ENCODE measurements around the gene PXYLP1.

PXYLP1 gene

DNA sequence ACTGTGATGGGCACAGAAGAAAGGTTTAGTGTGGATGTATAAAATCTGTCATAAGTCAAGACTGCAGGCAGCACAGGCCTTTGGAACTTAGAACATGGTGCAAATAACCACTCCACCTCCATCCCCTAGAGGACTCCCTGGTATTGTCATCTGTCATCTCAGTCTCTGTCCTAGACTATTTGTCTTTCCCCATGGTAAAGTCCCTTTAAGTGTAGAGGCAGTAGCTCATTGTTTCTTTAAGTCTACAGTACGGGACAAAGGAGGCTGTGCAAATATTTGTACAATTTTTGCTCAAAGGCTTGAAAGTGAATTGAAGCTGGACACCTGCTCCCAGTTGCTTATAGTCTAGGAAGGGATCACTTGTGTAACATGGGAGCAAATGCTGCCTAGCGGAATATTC is 3.2 kb upstream of the PXYLP1 start:
- DNase-seq (ENCODE audit: low read depth) = no peak

DNA sequence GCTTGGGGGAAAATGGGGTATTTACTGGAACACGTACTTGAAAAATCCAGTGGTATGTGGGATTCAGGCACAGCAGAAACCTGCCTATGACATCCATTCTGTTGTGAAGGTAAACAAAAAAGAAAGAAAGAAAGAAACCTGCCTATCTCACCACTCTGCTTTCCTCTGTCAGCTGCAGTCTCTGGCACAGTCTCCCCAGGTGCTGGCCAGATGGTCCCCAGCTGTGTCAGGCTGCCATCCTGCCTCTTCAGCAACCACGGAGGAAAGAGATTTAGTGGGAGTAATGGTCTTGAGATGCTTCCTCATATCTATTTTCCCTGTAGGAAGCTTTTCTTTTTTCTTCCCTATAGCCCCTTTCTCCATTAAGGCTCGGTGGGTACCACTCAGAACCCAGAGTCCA is 2.5 kb upstream of the PXYLP1 start:
- no peak for DNase-seq (ENCODE audit: low read depth)

GRCh38 chr3:141230293-141230692 is 1.3 kb upstream of the PXYLP1 start:
- DNase-seq (ENCODE audit: low read depth) = no peak

DNA sequence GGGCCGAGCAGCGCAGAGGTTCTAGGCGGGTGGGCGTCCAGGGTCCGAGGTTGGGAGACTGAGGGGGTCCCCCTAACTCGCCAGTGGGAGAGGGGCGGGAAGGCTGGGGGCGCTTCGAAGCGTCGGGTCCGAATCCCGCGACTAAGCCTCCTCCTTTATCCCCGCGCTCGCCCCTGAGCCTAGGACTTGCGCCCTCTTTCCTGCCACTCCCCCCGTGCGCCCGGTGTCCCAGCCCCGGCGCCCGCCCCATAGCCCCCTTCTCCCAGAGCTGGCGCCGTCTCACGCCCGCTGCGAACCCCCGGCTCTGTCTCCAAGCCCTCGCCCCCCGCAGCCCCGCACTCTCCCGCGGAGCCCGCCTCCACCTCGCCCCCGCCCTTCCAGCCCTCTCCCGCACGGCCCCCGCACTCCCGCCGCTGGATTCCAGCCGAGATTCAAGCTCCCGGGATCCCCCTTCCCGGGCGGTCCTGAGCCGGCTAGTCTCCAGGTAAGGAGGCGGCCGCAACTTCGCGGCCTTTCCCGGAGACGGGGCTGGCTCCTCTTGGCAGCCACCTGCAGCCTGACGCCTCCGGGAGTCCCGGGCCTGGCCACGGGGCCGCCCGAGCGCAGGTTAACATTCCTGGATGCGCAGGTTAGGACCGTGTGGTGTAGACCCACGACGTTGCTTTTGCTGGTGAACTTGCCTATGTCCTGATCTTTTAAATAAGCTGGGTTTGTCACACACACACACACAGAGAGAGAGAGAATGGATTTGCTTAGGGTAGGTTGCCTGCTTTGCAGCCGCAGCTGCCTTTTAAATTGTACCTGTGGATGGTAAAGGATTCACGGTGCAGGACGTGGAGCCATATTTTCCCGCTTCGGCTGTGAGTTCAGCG is 563 bp downstream of the PXYLP1 start:
- no peak for DNase-seq (ENCODE audit: low read depth)

GRCh38 chr3:141233457-141234161 is 2.0 kb downstream of the PXYLP1 start:
- no peak for DNase-seq (ENCODE audit: low read depth)

DNA sequence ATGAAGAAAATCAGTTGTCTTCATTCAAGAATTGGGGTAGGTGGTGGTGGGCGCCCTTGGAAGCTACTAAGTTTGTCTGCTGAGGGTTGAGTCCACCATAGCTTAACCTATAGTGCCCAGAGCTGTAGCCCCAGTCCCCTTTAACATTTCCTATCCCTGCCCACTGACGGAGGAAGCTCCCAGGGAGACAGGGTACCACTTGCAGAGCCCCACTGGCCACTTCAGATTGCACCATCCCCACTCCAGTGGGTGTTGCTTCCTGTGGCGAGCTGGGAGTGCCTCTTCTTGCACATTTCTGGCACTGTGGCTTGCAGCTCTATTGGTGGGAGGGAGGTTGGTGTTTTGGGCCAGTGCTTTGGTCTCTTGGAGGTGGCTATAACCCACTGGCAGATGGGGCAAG is 2.7 kb downstream of the PXYLP1 start:
- no peak for DNase-seq (ENCODE audit: low read depth)

DNA sequence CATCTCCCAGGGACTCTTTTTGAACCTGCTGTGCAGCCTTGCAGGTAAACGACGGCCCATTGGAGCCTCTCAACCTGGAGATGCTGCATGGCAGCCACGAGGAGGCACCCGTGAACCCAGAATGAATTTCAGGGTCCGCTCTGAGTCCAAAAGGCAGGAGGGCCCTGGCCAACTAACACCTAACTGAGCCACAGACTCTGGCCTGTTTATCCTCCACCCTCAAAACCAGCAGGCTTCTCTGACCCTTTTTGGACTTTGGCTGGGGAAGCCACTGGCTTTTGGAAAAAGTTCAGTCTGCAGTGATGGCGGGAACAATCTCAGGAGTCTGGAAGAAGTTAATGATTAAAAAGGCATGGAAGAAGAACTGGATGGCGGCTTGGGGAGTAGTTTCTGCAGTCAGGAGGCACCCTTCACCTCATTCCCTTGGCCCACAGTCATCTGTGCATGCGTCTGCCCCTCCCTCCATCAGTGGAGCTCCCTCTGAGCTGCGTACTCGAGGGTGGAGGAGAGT is 4.1 kb downstream of the PXYLP1 start:
- DNase-seq (ENCODE audit: low read depth) = no peak

- no peak for DNase-seq (ENCODE audit: low read depth)
Measured at GRCh38 chr3:141236361-141236760, 4.7 kb downstream of the PXYLP1 start.

DNA sequence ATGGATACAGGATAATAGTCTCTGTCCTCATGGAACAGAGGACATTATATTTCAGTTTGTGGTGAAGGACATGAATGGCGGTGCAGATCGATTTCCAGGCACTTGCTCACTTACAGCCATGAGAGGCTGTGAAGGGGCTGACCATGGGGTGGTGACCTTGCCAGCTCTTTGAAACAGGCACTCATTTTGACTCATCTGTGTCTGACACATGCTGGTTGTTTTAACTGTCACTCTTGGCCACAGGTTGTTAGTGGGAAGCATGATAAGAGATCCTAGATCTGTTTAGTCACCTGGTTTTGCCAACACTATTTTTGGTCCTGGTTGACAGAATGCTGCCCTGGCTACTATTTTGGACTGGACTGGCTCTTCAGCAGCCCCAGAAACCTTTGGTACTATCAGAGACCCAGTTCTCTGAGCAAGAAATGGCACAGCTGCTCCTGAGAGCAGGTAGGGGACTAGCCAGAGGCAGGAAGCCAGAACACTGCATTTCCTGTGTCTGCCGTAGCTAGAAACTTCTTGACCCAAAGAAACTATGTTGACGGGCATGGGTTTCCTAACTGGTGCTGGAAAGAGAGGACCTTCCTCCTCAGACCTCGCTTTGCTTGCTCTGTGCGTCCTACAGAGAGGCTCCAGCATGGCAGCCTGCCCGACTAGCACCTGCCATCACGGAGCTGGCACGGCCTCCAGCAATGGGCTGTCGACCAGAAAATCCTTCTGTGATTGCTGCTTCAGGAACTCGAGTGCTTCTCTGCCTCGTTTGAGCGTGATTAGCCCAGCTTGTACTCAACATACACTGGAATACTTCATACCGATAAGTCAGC is 6.3 kb downstream of the PXYLP1 start:
- DNase-seq (ENCODE audit: low read depth) = no peak

DNA sequence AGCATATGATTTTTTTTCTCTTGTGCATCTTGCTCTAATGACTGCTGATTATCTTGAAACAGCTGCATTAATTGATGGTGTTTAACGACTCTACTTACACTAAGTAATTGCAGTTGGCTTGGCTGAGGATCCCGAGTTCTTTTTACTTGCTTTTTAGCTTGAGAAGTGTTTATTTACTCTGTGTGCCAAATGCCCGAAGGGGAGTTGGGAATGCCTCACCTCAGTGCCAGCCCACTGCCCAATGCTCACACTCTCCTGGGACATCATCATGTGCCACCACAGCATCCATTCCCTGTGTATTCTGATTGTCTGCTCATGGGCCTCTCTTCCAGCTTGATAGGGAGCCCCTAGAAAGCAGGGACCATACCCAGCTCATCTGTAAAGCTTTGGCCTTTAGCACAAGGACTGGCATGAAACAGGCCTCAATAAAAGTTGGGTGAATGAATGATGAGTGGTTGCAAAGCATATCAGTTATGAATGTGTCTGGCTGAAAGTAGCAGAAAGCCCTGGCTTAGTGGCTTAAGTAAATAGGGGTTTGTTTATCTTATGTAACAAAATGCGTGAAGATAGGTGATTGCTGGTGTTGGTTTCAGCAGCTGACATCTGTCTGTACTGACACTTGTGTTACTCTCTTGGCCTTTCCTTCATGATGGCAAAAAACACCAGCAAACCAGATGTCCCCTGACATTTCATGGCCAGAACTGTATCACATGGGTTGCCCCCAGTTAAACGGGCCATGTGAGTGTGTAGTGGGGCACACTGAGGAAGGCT is 8.1 kb downstream of the PXYLP1 start:
- DNase-seq (ENCODE audit: low read depth) = no peak

GRCh38 chr3:141240286-141240685 is 8.7 kb downstream of the PXYLP1 start:
- peak; percentile 40 for DNase-seq (ENCODE audit: low read depth)

DNA sequence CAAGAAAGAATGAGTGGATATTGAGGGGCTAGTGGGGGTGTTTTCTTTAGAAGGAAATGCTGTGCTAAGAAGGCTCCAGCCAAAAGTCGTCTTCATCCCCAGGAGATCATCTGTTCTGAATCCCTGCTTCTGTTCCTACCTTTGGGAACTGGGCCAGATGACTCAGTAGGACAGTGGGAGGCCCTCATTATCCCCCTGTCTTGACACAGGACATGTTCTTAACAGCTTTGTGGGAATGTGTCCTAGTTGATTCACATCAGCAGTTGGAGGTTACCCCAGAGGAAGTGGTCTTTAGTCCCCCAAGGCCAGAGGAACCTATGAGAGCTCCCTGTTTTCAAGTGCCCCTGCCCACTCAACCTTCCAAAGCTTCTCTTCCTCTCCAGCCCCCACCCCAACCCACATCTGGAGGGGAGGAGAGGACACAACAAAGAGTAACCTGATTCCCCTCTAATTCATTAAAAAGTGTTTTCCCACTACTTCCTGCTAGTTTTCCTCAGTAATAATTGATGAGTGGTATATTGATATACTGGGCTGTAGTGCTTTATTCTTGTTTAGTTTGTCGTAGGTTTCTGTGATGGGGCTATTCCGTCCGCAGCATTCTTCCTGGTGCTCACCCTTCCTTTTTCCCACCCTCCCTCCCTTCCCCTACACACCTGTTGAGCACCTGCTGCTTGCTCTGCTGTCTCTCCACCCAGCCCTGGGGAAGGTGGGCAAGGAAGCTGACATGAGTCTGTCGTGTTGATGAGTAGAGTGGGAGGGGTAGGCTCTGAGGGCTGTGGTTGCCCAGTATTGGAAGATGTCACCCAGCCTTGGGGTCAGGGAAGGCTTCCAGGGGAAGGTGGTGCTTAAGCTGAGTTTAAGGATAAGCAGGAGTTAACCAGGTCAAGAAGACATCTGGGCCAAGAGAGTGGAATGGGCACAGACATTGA is 9.3 kb downstream of the PXYLP1 start:
- DNase-seq (ENCODE audit: low read depth) = no peak

DNA sequence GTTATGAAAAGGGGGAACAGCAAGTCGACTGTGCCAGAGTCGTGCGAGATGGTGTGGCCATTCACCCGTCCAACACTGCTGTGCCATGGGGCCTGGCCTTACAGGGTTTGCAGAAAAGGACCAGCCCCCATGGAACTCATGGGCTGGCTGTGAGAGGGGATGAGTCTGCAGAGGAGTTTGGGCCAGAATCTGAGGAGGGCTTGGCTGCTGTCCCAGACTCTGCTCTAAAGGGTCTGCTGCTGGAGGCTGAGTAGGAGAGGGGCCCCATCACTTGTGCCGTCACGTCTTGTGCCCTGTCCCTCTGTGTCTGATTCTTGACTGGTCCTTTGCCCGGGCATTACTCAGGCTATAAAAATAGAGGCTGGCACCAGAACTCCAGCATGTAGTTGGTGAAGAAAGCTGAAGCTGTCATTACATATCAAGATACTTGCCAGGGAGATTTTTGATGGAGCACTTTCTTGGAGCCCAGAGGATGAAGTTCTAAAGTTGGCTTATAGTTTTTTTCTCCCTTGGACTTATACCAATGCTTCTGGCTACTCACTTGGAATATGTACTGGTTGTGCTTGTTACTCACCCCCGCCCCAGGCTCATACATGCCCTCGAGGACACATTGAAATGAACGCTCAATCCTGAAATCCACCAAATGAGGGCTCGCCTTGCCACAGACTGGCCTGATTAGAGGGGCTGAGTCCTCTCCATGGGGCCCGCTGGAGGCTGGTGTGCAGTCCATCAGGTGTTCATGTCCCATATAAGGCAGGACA is 10.2 kb downstream of the PXYLP1 start:
- DNase-seq (ENCODE audit: low read depth) = no peak

DNA sequence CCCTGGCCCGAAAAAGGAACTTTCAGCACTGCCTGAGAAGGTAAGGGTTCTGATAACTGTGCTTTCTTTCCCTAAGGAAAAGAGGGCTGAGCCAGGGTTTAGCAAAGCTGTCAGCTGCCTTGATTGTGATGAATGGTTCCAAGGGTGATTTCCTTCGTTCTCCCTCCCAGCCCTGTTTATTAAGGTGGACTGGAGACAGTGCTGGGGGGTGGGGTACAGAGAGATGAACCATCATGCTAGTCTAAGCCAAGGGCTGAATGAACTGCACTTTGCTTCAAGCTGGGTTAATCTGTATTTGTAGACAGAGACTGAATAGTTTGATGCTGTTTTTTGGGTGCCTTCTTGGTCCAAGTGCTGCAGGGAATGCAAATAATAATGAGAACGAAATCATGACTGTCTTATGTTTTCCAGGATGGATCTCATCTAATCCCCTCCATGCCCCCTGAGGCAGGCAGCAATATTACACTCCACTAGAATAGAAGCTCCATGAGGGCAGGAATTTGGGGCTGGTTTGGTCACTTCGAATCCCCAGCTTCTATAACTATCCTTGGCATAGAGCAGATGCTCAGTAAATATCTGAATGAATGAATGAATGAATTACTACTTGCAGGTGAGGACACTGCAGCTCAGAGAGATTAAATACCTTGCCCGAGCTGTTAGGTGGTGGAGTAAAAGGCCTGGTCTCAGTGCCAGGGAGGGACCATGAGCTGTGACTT is 10.9 kb downstream of the PXYLP1 start:
- no peak for DNase-seq (ENCODE audit: low read depth)

GRCh38 chr3:141243271-141243707 is 11.7 kb downstream of the PXYLP1 start:
- no peak for DNase-seq (ENCODE audit: low read depth)

DNA sequence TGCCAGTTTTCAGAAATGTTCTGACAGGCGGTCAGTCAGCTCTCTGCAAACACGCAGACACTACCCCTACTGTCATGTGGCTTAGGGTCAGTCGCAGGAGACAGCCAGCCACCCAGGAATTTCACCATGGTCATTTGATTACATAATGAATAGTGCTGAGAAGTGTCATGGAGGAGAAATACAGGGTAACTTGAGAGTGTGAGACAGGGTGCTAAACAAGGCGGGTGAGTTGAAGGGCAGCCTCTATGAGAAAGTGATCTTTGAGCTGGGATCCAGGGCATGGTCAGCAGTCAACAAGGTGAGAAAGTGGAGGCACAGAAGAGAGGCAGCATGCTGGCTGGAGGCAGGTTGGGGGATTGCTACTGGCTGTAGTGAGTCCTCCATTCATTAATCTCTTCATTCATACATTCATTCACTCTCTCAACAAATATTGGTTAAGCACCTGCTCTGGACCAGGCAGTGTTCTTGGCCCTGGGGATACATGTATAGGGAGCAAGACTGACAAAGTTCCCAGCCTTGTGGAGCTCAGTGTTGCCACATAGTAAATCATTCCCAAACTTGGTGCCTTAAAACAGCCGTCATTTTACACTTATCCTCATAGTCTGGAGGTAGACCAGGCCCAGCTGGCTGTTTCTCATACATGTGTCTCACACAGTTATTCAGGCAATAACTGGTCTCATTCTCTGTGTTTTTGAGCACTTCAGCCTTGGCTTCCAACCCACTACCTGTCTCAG is 14.8 kb downstream of the PXYLP1 start:
- DNase-seq (ENCODE audit: low read depth) = no peak

GRCh38 chr3:141246958-141247301 is 15.3 kb downstream of the PXYLP1 start:
- DNase-seq (ENCODE audit: low read depth) = no peak

DNA sequence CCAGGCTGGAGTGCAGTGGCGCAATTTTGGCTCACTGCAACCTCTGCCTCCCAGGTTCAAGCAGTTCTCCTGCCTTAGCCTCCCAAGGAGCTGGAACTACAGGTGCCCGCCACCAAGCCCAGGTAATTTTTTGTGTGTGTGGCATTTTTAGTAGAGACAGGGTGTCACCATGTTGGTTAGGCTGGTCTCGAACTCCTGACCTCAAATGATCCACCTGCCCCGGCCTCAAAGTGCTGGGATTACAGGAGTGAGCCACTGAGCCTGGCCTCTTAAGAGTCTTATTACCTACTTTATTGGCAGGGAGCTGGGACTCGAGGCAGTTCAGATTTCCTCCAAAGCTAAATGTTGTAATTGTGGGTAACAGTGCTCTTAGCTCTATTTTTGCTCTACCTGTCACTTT is 16.4 kb downstream of the PXYLP1 start:
- no peak for DNase-seq (ENCODE audit: low read depth)
